ENCODE measurements around the gene ST6GAL2. TPM values are rescaled to one million over a fixed set of nuclear protein-coding genes. Genes with fewer than 3 reads are reported as not detected.

ST6GAL2 gene, protein sequence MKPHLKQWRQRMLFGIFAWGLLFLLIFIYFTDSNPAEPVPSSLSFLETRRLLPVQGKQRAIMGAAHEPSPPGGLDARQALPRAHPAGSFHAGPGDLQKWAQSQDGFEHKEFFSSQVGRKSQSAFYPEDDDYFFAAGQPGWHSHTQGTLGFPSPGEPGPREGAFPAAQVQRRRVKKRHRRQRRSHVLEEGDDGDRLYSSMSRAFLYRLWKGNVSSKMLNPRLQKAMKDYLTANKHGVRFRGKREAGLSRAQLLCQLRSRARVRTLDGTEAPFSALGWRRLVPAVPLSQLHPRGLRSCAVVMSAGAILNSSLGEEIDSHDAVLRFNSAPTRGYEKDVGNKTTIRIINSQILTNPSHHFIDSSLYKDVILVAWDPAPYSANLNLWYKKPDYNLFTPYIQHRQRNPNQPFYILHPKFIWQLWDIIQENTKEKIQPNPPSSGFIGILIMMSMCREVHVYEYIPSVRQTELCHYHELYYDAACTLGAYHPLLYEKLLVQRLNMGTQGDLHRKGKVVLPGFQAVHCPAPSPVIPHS
- 144 TPM for total RNA-seq

DNA sequence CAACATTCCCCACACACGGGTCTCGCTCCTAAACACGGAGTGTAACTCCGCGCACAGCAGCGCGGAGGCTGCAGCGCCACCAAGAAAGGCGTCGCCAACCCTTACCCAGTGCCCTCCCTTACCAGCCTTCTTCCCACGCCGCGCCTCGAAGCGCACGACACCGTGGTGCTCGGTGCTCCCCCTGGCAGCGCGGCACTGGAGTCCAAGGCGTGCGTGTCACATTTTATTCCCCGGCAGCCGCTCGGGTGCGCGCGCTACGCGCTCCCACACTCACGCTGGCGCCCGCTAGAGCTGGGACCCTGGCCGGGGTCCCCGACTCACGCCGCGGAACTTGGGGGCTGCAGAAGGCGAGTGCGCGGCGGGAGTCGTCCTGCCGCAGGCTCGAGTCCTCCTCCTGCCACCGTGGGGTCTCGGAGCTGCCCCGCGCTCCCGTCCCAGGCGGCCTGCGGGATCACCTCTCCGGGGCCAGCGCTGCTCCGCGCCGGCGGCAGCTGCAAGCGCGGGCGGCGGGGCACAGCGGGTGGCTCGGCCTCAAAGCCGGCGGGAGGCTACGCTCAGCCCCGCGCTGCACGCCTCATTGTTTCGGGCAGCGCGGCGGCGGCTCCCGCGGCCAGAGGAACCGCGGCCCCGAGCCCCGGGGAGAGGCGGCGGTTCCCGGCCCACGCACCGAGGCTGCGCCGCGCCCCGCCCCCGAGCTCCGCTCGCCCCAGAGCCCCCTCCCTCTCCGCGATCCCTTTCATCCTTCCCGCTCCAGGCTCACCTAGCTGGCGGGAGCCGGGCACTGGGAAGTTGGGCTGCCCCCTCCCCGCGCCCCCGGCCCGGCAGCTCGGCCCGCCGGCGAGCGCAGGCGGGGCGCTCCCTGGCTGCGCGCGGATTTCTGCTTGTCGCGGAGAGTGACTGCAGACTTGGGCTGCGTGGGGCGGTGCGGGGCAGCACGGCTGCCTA is at the start of gene ST6GAL2:
Gene ST6GAL2 (minus strand): TSS at position 197 of the 945 bp plus-strand sequence. CDS start 42,190 bp downstream, outside the sequence.
- DNase-seq (ENCODE audit: low spot score in 2 of 2) (peak; percentile 50 to 51), FAIRE-seq (no peak)

DNA sequence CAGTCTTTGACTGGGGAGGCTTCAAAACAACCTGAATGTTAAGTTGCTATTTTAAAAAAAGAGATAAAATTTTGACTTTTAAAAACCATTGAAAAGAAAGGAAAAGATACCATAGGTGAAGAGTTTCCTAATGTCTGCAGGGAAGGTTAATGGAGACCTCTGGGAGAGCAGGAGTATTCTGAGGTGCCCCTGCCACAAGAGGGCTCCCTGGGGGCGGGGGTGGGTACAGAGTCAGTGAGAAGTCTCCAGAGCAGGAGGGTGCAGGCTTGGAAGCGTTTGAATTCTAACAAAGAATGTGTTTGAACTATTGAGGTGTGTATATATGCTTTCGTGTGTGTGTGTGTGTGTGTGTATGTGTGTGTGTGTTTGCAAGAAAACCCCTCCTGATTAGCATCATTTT is 46.7 kb upstream of the ST6GAL2 start:
- FAIRE-seq (no peak), DNase-seq (ENCODE audit: low spot score in 2 of 2) (no peak)

DNA sequence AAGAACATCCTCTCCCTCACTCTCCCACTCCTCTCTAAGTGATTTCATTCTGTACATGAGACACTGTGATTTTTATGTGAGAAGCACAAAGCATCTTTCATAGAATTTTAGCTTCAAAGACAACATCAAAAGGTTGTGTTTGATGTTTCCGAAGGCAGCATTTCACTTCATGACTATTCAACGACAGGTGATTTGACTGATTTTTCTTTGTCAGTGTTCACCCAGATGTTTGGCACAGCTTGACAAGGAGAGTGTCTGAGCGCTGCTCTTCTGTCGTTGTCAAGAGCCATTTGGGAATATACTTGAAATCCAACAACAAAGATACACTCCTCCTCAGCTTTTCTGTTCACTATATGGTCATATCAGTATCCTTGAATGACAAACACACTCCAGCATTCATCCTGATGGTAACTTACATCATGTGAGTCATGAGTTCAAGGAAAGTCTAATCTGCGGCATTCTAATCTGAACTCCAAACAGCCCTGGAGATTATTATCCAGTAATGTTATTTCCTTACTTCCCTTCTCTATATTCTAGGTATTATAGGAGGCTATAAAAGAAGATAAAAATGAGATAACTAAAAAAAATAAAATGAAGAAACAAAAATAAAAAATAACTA is 45.9 kb upstream of the ST6GAL2 start:
- no peak for DNase-seq (ENCODE audit: low spot score in 2 of 2)

DNA sequence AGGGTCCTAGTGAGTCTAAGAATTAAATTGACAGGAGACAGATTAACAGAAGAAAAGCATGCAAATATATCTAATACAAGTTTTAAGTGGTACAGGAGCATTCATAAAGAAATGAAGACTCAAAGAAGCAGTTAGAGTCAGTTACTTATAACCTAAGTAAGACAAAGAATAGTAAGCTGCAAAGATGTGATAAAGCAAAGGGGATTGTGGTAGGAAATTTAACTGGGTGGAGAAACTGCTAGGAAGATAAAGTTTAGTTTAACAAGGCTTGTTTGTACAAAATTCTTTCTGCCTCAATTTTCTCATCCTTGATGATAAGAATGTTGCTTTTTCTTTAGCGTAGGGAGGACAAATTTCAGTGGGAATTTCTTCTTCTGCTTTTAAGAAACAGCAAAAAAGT is 35.5 kb upstream of the ST6GAL2 start:
- no peak for DNase-seq (ENCODE audit: low spot score in 2 of 2)
- no peak for FAIRE-seq

More for the DNA sequence above, 45.9 kb upstream of the ST6GAL2 start:
- FAIRE-seq = no peak

DNA sequence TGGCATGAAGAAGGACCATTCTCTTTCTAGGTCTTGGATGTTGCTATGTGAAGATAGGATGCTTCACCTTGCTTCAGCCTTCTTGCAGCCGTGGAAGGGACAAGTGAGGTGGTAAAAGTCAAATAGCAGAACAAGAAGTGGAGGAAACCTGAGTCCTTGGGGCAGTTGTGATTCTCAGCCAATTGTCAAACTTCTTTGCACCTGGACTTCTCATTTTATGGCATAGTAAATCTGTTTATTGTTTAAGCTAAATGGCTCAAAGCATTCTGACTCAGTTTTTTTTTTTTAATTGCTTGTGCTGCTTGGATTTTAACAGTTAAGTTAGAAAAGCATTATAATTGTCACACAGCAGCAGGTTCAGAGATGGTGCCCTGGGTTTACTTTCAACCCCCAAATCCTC is 33.0 kb upstream of the ST6GAL2 start:
- FAIRE-seq = no peak
- no peak for DNase-seq (ENCODE audit: low spot score in 2 of 2)

DNA sequence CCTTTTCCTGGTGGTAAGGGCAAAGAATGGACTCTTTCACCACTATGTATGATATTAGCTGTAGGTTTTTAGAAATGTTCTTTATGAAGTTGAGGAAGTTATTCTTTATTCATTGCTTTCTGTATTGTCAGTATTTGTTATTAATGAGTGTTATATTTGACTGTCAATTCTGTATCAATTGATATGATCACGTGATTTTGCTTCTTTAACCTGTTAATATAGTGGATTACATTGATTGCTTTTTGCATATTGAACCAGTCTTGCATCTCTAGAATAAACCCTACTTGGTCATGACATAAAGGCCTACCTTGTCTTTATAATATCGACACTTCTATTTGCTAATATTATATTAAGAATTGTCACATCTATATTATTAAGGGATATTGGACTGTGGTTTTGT is 18.3 kb upstream of the ST6GAL2 start:
- FAIRE-seq = no peak
- DNase-seq (ENCODE audit: low spot score in 2 of 2) = no peak

DNA sequence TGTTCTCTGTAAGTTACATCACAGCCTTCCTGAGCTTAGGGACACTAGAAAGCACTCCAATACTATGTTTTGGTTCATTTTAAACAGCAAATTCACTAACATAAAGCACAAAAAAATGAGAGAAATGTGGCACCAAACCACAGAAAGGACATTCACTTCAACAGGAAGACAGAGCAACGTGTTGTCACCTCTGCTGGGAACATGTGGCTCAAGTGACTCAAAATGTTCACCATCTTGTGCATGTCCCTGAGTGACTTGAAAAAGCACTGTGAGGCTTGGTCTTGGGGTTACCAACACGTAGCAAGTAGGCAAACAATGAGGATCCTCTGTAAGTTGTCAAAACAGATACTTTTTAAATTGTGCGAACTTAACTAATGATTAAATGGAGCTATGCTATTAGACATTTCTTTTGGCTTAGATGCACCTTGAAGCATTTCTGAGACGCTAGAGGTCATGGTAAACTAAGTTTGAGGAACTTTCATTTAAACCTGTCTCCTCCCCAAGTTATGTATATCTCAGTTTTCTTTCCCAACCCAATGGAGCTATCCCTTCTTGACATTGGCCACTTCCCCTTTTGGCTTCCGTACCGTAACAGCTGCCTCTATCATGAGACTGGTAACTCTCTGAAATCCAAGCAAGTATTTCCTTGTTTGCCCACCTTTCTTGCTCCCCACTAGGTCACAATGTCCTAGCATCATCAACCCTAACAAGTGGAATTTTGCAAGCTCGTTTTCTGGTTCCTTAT is 14.0 kb upstream of the ST6GAL2 start:
- no peak for FAIRE-seq
- no peak for DNase-seq (ENCODE audit: low spot score in 2 of 2)

DNA sequence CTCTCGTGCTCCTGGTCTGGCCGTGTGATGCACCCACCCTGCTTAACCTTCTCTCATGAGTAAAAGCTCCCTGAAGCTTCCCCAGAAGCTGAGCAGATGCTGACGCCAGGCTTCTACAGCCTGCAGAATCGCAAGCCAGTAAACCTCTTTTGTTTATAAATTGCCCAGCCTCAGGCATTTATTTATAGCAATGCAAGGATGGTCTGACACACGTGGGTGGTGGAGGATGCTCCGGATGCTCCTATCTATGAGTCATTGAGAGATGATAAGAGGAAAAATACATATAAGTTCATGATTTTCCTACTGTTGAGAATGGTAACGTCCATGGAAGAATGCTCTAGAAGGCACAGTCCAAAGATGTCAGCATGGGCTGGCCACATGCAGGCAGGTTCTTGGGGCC is 8.6 kb upstream of the ST6GAL2 start:
- DNase-seq (ENCODE audit: low spot score in 2 of 2) (no peak), FAIRE-seq (no peak)

DNA sequence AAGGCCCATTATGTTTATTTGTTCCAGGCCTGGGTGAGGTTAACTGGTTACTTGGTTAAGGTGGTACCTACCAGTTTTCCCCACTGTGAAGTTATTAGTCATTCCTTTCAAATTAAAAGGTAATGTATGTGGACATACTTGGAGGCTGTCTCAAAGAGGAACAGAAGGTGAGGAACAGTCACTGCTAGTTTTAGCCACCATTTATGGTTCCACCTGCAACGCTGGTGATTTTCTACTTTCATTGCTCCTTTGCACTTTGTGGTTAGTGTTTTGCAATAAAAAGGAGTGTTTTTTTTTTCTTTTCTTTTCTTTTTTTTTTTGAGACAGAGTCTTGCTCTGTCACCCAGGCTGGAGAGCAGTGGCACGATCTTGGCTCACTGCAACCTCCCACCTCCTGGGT is 6.1 kb upstream of the ST6GAL2 start:
- DNase-seq (ENCODE audit: low spot score in 2 of 2) (no peak), FAIRE-seq (no peak)

DNA sequence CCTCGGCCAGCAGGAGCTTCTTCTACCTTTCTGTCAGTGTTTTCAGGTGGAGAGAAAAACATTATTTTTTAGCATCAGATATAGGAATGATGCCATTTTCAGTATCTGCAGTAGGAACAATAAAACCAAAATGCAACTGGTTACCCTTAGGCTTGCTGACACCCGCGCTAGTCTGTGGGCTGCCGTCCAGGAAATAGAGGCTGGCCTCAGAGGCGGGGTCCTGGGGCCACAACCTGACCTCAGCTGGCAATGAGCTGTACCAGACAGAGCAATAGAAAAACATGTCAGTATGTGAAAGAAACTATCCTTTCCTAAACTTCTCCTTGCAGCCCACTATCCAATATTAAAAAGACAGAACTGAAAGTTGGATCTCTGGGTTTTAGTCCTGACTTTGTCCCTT is 4.6 kb upstream of the ST6GAL2 start:
- DNase-seq (ENCODE audit: low spot score in 2 of 2) (no peak), FAIRE-seq (no peak)

DNA sequence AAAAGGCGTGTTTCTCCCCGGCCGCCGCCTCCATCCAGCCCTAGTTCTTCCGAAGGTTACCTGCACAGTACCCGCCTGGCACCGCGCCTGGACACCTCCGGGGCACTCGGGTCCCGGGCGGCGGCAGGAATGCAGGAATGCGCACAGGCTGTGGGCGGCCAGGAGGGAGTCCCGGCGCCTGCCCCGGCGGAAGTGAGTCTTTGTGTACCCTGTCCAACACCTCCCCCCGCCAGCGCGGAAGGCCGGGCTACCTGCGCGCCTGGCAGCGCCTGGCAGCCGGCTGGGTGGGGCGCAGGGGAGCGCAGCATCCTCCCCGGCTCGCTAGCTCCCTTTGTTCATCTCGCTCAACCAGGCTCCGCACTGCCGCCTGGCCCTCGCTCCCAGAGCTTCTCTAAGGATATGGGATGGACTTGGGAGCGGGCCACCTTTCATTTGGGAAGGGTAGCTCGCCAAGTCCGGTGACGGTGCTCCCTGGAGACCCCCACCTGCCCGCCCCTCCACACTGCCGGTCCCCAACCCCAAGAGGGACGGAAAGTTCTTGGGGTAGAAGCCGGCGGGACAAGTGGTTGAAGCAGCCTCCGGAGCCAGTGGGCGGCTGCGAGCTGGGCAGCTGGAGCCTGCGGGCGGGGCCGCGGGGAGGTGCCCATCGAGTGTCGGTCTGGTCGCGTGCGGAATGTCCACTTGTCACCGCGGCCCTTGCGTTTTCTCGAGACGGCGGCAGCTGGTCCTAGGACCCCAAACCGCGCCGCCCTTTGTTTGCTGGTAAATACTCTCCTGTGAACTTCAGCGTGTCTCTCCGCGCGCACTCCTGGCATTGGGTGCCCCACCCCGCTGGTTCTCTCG is 1.2 kb upstream of the ST6GAL2 start:
- FAIRE-seq = no peak
- peak; percentile 24 to 28 for DNase-seq (ENCODE audit: low spot score in 2 of 2)

DNA sequence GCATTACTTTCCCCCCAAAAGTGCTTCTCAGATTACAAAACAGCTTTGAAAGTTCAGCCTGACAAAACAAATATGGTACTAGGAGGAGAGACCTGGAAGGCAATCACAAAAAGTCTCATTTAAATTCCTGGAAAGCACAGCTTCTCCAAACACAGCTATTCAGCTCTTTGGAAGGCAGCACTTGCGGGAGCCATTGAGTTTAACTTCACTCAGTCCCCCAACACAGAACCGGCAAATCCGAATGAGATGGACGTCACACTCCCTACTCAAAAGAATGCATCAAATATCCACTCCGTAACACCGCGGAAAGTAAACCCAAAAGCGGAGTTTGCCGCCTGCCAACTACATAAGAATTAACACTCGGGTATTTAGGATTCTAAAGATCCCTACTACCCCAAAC is 638 bp downstream of the ST6GAL2 start:
- peak in 1 of 2 donors; percentile 26 for DNase-seq (ENCODE audit: low spot score in 2 of 2)

DNA sequence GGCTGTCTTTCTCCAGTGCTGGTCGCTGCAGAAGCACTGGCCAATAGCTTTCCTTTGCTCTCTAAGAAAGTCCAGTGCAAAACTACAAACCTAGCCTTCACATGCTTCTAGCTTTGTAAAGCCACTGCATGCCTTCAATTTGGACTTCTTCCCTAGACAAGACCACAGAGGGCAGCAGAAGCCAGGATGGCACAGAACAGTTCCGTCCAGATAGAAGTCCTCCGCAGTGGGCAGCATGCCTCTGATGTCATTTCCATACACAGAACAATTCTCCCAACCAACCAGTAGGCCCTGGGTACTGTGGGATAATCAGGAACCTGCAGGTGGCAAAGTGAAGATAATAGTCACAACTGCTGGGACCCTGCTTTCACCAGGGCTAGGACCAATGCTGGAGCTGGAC is 3.3 kb downstream of the ST6GAL2 start:
- FAIRE-seq (no peak), DNase-seq (ENCODE audit: low spot score in 2 of 2) (no peak)

More for the DNA sequence above, 638 bp downstream of the ST6GAL2 start:
- FAIRE-seq = no peak

DNA sequence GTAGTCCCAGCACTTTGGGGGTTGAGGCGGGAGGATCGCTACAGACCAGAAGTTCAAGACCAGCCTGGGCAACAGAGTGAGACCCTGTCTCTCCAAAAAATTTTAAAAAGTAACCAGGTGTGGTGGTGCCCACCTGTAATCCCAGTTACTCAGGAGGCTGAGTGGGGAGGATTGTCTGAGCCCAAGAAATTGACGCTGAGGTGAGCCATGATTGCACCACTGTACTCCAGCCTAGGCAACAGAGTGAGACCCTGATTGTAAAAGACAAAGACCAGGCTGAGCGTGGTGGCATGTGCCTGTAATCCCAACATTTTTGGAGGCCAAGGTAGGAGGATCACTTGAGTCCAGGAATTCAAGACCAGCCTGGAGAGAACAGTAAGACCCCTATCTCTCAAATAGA is 7.8 kb downstream of the ST6GAL2 start:
- FAIRE-seq (no peak), DNase-seq (ENCODE audit: low spot score in 2 of 2) (no peak)

DNA sequence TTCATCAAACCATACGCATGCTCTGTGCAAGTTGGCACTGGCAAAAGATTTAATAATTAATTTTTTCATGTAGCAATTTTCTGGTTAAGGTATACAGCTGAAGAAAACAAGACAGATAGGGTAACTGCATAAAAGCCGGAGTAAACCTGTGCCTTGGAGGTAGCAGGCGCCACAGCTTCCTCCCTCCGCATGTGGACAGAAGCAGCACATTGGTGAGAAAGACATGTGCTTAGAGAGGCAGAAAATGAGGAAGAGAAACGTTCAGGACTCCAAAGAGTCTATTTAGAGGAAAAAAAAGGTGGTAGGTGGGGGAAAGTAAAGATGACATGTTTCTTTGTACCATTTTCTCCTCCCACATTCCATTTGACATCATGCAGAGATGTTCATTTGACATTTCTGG is 9.3 kb downstream of the ST6GAL2 start:
- no peak for DNase-seq (ENCODE audit: low spot score in 2 of 2)
- no peak for FAIRE-seq

DNA sequence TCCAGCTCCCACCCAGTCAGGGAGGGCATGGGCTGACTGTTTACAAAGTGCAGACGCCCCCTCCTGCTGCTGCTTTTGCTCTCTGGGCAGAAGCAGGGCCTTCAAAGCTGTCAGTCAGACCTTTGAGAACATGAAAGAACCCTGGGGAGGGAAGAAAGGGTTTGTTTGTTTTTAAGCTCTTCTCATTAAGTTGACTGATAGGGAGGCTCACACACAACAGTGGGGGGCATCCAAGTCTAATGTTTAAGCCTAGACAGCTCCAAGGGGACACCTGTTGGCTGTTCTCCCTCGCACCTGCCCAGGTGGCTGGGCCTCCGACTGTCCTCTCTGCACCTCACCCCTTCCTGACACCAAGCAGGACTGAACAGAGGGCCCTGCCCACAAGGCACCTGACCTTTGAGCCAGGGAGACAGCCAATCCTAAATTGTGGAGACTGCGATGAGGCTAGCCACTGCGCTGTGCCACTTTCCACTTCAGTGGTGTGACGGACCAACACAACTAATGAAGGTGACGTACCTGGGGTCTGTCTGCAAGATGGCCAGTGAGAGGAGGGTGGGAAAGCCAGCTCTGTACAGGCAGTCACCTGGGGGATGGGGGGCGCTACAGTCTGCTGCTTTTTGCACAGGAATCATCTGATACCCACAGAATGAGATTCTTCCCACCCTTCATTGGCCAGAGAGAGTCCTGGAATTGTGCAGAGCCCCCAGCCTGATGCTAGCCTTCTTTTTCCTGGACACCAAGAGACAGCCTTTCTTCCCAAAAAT is 16.3 kb downstream of the ST6GAL2 start:
- DNase-seq (ENCODE audit: low spot score in 2 of 2) (no peak), FAIRE-seq (no peak)

DNA sequence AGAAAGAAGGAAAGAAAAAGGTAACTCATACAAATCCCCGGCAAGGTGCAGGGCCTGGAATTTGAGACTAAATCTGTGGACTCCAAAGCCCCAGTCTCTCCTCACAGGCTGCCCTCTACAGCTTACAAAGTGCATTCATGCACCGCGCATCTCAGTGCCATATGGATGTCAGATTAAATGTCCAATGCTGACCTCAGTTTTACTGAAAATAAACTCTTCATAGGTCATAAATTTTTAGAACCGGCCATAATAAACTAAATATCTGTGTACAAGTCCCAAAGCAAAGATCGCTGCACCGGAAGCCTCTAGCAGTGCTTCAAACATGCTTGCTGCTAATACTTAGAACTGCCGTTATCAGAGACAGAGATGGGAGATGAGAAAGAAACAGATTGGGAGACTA is 17.7 kb downstream of the ST6GAL2 start:
- FAIRE-seq (no peak), DNase-seq (ENCODE audit: low spot score in 2 of 2) (no peak)

DNA sequence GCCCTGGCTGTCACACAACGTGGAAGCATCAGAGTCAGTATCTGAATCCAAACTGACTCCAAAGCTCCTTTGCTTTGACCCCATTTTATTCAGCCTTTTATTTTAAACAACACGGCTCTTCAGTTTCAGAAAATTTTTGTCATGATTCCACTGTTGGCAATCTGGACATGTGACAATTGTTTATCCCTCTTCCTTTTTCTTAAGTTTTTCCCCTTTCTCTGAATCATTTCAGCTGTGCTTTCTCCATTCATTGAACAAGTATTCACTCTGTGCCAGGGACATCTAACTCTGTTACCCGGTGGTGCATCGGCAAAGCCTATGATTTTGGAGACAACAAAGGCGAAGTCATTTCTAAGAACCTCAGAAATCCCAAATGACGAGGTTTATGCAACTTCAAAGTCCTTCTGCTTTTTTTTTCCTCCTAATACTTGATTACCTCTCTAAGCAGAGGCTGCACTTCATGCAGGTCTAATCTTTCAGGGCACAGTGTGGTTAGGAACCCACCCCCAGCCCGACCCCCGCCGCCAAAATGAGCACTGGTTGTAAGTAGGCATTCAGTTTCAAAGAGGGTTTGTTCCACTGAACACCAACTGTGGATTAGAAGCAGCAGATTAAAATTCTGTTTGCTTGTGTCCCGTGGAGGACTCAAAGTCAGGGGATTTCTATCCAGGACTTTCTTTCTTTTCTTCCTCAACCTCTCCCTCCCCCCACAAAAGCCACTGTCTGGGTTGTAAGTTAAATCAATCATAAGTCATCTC is 18.6 kb downstream of the ST6GAL2 start:
- DNase-seq (ENCODE audit: low spot score in 2 of 2) (no peak), FAIRE-seq (no peak)

Data from frontal cortex (tissue), 4 donors.